Right lobe of liver (tissue), 4 donors: Measurements from ENCODE around the gene GULP1.

Experiments
- CTCF ChIP-seq, 4 donors: fragments of 200-600 bp in 3 of 4; fragments of 450-650 bp in 1 of 4; IDR thresholded peaks; one replicate each; pipeline versions ENCODE4 v1.5.1 to v1.8.0; 2016 to 2022; ENCODE audit warnings: antibody characterized with exemption in 4 of 4, mild to moderate bottlenecking in 2 of 4
- POLR2A ChIP-seq: fragments of 450-650 bp; IDR thresholded peaks from one replicate; pipeline ENCODE4 v1.6.1; 2017; ENCODE audit warnings: antibody characterized with exemption, mild to moderate bottlenecking
- donor health status: DM: no; HTN: no; CAD: no.
- donor health status: DM: no; HTN: no; CAD: no.
- donor health status: DM: no; HTN: yes; CAD: no.

GRCh38 chr2:188576651-188577050 lies 285.0 kb downstream of the GULP1 start:
- TF ChIP-seq CTCF (IDR thresholded peaks at IDR 0.05) (no peak), POLR2A (no peak)
